ENCODE data around the gene OSBP2. TPM values are rescaled to one million over a fixed set of nuclear protein-coding genes. Genes with fewer than 3 reads are reported as not detected.

The OSBP2 gene
- total and polyA plus RNA-seq, 2 of the 13 experiments (the other 11 are each of a cell fraction or from before 2014, with no cell fraction given) = 5.0 to 7.7 TPM

DNA sequence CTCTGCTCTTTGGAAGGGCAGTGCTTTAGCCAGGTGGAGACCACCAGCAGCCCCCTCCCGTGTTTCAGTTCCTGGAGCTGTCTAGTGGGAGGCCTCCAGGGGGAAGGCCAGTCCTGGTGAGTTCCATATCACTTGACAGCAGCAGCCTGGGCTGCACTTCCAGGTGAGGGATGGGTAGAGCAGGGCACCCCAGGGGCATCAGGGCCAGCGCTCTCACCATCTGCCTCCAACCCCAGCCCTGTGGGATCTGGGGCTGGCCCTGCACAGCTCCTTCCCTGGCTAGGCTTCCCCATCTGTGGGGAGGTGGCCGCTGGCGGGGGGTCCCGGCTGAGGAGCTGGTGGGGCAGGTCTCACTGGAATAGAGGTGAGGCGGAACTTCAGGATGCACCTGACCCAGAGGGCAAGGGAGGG, 213.4 kb downstream of the OSBP2 start:
- H4K20me1 ChIP-seq (ENCODE audit: insufficient read depth, low read length) = no peaks in the 10 kb centered on the region
- CTCF ChIA-PET (ENCODE audit: low intra/inter-chr PET ratio, low total read pairs) = no interaction called here
- H3K4me3 ChIP-seq (replicated peaks in 1 of 3; ENCODE audit: insufficient read depth in 1 of 3, low read depth in 2 of 3, low read length in 3 of 3) = no peak overlapping the region
- in situ Hi-C loops (cut with HindIII; ENCODE audit: extremely low pct_ligation_motif_present, low pct_unique_long_range_greater_than_20kb) (no loop called here), intact Hi-C loops (cut with micrococcal nuclease; ENCODE audit: unreplicated experiment) (no loop called here)
- 93% methylated on average over 5 of the region's 6 CpGs for WGBS (ENCODE audit: low lambda C conversion rate)
- FAIRE-seq = no peak
- no peak overlapping the region for H3K27ac ChIP-seq (ENCODE audit: extremely low read length, insufficient read depth, low read length)
- H3K9me3 ChIP-seq (ENCODE audit: low read length) = no peaks in the 10 kb centered on the region
- no peak for DNase-seq (ENCODE audit: low spot score)
- H3K27me3 ChIP-seq (ENCODE audit: control insufficient read depth in 1 of 2, insufficient read depth in 2 of 2, low read length in 2 of 2) = no peaks in the 10 kb centered on the region; a peak in 1 of 5 replicates
- TF ChIP-seq AGO2 (optimal IDR thresholded peaks at IDR 0.05; ENCODE audit: low read depth, low read length) (peak; percentile 25), MXD4 (CRISPR knock-in tag; IDR thresholded peaks at IDR 0.05) (no peak)
- no peak overlapping the region for H3K4me2 ChIP-seq (ENCODE audit: low read depth, low read length)
- no peaks in the 10 kb centered on the region for H3K79me2 ChIP-seq (ENCODE audit: insufficient read depth, low read length)
- POLR2A ChIA-PET = no interaction called here
- H3K4me1 ChIP-seq (ENCODE audit: insufficient read depth, low read length) = no peaks in the 10 kb centered on the region
- peaks cover 4 to 12% of the 10 kb centered on the region in 2 experiments; a peak in 2 of 5 replicates for H3K36me3 ChIP-seq (replicated peaks in 1 of 2; ENCODE audit: control insufficient read depth in 1 of 2, insufficient read depth in 2 of 2, low read length in 2 of 2)
- no TSS peak for BruUV-seq (replicated peaks)
- no peak overlapping the region for H2AFZ ChIP-seq (ENCODE audit: low read length)
- ATAC-seq = no peak; the same call in 2 of the 3 replicates
- H3K9ac ChIP-seq (ENCODE audit: insufficient read depth, low read depth, low read length) = no peak overlapping the region

DNA sequence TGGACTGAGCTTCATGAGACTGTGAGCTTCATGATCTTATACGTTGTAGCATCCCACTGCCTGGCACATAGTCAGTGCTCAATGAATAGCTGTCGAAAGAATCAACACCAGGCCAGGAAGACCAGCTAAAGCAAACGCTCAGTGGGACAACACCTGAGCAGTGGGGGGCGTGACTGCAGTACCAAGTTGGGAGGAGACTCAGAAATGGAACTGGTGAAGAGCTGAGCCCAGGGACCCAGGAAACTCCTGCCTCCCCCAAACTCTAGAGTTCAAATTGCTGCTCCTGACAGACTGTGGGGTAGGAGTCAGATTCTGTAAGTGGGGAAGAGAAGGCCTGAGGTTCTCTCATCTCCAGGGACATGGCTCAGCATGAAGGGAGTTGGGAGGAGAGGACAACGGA, 214.6 kb downstream of the OSBP2 start:
- no peaks in the 10 kb centered on the region for H3K9me3 ChIP-seq (ENCODE audit: low read length)
- ChIA-PET CTCF (ENCODE audit: low intra/inter-chr PET ratio, low total read pairs) (no interaction called here), POLR2A (no interaction called here)
- H3K9ac ChIP-seq (ENCODE audit: insufficient read depth, low read depth, low read length) = no peak overlapping the region
- H3K27ac ChIP-seq (ENCODE audit: extremely low read length, insufficient read depth, low read length) = no peak overlapping the region
- no peak for ATAC-seq
- no peak overlapping the region for H2AFZ ChIP-seq (ENCODE audit: low read length)
- no peaks in the 10 kb centered on the region for H4K20me1 ChIP-seq (ENCODE audit: insufficient read depth, low read length)
- in situ Hi-C loops (cut with HindIII; ENCODE audit: extremely low pct_ligation_motif_present, low pct_unique_long_range_greater_than_20kb) = no loop called here
- TF ChIP-seq MBNL3 (CRISPR knock-in tag; conservative IDR thresholded peaks at IDR 0.05) (no peak), NCOA5 (CRISPR knock-in tag; IDR thresholded peaks at IDR 0.05) (no peak), ZNF598 (CRISPR knock-in tag; IDR thresholded peaks at IDR 0.05; ENCODE audit: borderline replicate concordance) (no peak), KAT2B (IDR thresholded peaks at IDR 0.05; ENCODE audit: borderline replicate concordance, low read depth, low read length) (no peak), ZNF530 (CRISPR knock-in tag; IDR thresholded peaks at IDR 0.05; ENCODE audit: low read depth) (no peak)
- TF ChIP-seq, protein P1, sequence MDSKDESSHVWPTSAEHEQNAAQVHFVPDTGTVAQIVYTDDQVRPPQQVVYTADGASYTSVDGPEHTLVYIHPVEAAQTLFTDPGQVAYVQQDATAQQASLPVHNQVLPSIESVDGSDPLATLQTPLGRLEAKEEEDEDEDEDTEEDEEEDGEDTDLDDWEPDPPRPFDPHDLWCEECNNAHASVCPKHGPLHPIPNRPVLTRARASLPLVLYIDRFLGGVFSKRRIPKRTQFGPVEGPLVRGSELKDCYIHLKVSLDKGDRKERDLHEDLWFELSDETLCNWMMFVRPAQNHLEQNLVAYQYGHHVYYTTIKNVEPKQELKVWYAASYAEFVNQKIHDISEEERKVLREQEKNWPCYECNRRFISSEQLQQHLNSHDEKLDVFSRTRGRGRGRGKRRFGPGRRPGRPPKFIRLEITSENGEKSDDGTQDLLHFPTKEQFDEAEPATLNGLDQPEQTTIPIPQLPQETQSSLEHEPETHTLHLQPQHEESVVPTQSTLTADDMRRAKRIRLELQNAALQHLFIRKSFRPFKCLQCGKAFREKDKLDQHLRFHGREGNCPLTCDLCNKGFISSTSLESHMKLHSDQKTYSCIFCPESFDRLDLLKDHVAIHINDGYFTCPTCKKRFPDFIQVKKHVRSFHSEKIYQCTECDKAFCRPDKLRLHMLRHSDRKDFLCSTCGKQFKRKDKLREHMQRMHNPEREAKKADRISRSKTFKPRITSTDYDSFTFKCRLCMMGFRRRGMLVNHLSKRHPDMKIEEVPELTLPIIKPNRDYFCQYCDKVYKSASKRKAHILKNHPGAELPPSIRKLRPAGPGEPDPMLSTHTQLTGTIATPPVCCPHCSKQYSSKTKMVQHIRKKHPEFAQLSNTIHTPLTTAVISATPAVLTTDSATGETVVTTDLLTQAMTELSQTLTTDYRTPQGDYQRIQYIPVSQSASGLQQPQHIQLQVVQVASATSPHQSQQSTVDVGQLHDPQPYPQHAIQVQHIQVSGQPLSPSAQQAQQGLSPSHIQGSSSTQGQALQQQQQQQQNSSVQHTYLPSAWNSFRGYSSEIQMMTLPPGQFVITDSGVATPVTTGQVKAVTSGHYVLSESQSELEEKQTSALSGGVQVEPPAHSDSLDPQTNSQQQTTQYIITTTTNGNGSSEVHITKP (CRISPR knock-in tag; IDR thresholded peaks at IDR 0.05; ENCODE audit: low read depth) = no peak
- TF ChIP-seq, protein P2, sequence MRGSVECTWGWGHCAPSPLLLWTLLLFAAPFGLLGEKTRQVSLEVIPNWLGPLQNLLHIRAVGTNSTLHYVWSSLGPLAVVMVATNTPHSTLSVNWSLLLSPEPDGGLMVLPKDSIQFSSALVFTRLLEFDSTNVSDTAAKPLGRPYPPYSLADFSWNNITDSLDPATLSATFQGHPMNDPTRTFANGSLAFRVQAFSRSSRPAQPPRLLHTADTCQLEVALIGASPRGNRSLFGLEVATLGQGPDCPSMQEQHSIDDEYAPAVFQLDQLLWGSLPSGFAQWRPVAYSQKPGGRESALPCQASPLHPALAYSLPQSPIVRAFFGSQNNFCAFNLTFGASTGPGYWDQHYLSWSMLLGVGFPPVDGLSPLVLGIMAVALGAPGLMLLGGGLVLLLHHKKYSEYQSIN (CRISPR knock-in tag; IDR thresholded peaks at IDR 0.05; ENCODE audit: borderline replicate concordance) = no peak
- TF ChIP-seq, protein P3, sequence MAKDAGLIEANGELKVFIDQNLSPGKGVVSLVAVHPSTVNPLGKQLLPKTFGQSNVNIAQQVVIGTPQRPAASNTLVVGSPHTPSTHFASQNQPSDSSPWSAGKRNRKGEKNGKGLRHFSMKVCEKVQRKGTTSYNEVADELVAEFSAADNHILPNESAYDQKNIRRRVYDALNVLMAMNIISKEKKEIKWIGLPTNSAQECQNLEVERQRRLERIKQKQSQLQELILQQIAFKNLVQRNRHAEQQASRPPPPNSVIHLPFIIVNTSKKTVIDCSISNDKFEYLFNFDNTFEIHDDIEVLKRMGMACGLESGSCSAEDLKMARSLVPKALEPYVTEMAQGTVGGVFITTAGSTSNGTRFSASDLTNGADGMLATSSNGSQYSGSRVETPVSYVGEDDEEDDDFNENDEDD (CRISPR knock-in tag; IDR thresholded peaks at IDR 0.05; ENCODE audit: borderline replicate concordance) = no peak
- TF ChIP-seq, protein P4, sequence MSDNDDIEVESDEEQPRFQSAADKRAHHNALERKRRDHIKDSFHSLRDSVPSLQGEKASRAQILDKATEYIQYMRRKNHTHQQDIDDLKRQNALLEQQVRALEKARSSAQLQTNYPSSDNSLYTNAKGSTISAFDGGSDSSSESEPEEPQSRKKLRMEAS (IDR thresholded peaks at IDR 0.05) = no peak
- no peaks in the 10 kb centered on the region for H3K79me2 ChIP-seq (ENCODE audit: insufficient read depth, low read length)
- DNase-seq (ENCODE audit: low spot score) = no peak
- no peaks in the 10 kb centered on the region; a peak in 1 of 5 replicates for H3K27me3 ChIP-seq (ENCODE audit: control insufficient read depth in 1 of 2, insufficient read depth in 2 of 2, low read length in 2 of 2)
- no peaks in the 10 kb centered on the region; a peak in 1 of 5 replicates for H3K36me3 ChIP-seq (replicated peaks in 1 of 2; ENCODE audit: control insufficient read depth in 1 of 2, insufficient read depth in 2 of 2, low read length in 2 of 2)
- 89% methylated on average over 3 of the region's 5 CpGs for WGBS (ENCODE audit: low lambda C conversion rate)
- H3K4me3 ChIP-seq (replicated peaks in 1 of 3; ENCODE audit: insufficient read depth in 1 of 3, low read depth in 2 of 3, low read length in 3 of 3) = no peak overlapping the region
- FAIRE-seq = no peak
- H3K4me2 ChIP-seq (ENCODE audit: low read depth, low read length) = no peak overlapping the region
- H3K4me1 ChIP-seq (ENCODE audit: insufficient read depth, low read length) = no peaks in the 10 kb centered on the region
- intact Hi-C loops (cut with micrococcal nuclease; ENCODE audit: unreplicated experiment) = no loop called here
- no TSS peak for BruUV-seq (replicated peaks)
